ENCODE data around the gene AACS. TPM values are rescaled to one million over a fixed set of nuclear protein-coding genes. Genes with fewer than 3 reads are reported as not detected.

Gene AACS
- total RNA-seq, 1 donor = 3.8 TPM

DNA sequence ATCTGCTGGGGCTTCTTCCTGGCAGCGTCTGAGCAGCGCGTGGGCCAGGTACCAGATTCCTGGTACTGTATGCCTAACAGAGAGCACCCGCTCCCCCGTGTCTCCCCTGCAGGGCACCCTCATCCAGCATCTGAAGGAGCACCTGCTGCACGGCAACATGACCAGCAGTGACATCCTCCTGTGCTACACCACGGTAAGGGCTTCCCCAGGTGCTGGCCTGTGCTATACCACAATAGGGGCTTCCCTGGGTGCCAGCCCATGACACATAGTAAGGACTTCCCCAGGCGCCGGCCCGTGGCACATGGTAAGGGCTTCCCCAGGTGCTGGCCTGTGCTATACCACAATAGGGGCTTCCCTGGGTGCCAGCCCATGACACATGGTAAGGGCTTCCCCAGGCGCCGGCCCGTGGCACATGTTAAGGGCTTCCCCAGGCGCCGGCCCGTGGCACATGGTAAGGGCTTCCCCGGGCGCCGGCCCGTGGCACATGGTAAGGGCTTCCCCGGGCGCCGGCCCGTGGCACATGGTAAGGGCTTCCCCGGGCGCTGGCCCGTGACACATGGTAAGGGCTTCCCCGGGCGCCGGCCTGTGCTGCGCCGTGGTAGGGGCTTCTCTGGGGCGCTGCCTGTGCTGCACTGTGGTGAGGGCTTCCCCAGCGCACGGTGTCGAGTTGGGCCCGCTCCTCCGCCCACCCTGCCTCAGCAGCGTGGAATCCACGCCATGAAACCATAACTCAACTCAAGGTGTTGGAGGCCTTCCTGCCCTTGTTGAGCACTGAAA is 49.3 kb downstream of the AACS start:
- Histone ChIP-seq H3K4me3 (ENCODE audit: low read length) (no peak overlapping the region), H3K4me1 (ENCODE audit: insufficient read depth, low read length) (no peaks in the 10 kb centered on the region), H3K27me3 (ENCODE audit: insufficient read depth, low read length) (no peaks in the 10 kb centered on the region), H3K9me3 (ENCODE audit: low read depth, low read length) (no peaks in the 10 kb centered on the region)

DNA sequence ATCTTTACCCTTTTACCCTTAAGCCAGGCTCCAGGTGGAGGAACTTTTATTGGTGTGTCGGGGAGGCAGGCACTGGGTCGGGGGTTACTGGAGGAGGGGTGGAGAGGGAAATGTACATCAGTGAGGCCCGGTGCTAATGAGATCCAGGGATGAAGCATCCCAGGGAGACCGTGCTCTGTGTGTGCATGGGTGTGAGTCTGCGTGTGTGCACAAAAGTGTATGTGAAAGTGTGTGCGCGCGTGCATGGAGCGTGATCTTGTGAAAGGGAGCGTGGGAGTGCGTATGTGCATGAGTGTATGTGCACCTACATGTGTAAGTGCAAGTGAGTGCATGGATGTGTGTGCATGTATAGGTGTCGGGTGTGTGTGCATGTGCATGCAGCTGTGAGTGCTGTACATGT is 55.3 kb downstream of the AACS start:
- no peaks in the 10 kb centered on the region for H3K9me3 ChIP-seq (ENCODE audit: low read depth, low read length)
- H3K4me1 ChIP-seq (ENCODE audit: insufficient read depth, low read length) = no peaks in the 10 kb centered on the region
- no peak overlapping the region for H3K4me3 ChIP-seq (ENCODE audit: low read length)
- H3K27me3 ChIP-seq (ENCODE audit: insufficient read depth, low read length) = no peaks in the 10 kb centered on the region

DNA sequence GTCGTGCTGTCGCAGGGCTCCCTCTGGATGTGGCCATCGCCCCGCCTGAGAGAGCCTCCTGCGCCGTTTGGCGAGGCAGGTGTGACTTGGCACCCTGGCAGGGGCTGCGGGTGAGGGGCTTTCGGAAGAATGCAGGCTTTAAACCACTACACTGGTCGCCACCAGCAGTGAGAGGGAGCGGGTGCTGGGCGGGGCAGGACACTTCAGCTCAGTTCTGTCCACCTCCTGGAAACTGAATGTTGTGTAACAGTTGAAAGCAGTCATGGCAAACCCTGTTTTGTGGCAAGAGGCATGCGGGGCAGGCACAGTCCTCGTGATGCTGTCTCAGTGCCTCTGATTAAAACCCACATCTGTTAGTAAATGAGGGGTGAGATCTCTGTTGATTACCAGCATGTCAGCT is 55.9 kb downstream of the AACS start:
- H3K27me3 ChIP-seq (ENCODE audit: insufficient read depth, low read length) = no peaks in the 10 kb centered on the region
- no peaks in the 10 kb centered on the region for H3K4me1 ChIP-seq (ENCODE audit: insufficient read depth, low read length)
- no peak overlapping the region for H3K4me3 ChIP-seq (ENCODE audit: low read length)
- no peaks in the 10 kb centered on the region for H3K9me3 ChIP-seq (ENCODE audit: low read depth, low read length)

DNA sequence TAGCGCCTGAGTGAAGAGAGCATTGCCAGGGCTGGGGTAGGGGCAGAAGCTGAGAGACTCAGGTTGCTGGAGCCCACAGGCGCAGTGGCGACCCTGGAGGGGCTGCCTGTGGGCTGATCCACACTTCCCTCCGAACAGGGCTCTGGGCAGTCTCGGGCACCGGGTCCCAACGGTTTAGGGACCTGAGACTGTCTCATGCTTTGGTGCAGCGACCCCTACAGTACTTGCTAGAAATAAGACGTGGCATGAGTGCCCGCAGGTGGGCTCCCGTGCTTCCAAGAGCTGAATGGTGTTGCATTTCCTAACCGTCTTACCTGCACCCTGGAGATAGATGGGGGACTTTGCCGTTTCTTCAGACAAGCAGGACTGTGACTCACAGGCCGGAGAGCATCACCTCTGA is 57.4 kb downstream of the AACS start:
- Histone ChIP-seq H3K27me3 (ENCODE audit: insufficient read depth, low read length) (no peaks in the 10 kb centered on the region), H3K9me3 (ENCODE audit: low read depth, low read length) (no peaks in the 10 kb centered on the region), H3K4me1 (ENCODE audit: insufficient read depth, low read length) (no peaks in the 10 kb centered on the region), H3K4me3 (ENCODE audit: low read length) (no peak overlapping the region)

DNA sequence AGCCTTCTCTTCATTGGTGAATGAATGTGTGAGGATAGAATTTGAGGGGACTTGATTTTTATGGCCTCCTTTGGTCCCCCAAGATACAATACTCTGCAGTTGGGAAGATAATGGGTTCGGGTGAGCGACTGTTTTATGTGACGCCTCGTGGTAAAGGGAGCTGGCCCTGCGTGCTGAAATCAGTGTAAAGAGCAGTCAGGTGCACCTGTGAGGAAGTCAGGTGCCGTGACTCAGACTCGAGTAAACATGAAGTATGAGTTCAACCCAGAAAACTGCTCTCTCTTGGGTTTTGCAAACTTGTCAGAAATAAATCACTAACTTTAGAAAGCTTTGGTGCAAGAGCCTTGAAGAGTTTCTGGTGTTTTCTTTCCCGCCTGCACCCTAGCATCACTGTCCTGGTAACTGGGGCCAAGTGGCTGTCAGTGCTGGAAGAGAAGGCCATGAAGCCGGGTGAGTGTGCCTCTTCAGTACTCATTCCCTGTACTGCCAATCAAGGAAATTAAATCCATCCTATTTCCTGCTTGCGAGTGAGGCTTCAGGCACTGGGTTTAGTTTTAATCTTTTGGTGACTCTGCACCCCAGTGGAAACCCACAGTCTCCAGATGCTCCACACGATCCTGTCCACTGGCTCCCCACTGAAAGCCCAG is 59.2 kb downstream of the AACS start:
- Histone ChIP-seq H3K27me3 (ENCODE audit: insufficient read depth, low read length) (no peaks in the 10 kb centered on the region), H3K4me3 (ENCODE audit: low read length) (no peak overlapping the region), H3K4me1 (ENCODE audit: insufficient read depth, low read length) (no peaks in the 10 kb centered on the region), H3K9me3 (ENCODE audit: low read depth, low read length) (no peaks in the 10 kb centered on the region)

DNA sequence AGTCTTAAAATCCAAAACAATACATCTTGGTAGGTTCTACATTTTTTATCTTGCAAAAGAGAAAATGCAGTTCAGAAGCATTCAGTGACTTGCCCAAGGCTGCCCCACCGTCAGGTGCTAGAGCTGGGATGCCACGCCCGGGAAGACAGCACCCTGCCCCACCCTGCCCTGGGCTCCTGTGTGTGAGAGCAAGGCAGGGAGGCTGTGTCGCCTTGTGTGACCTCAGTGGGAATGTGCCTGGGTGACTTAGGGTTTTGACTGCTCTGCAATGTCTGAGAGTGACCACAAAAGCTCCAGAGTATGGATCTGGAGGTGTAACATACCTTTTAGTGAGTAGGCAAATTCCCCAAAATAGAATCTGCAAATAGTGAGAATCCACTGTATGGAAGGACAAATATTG is 60.0 kb downstream of the AACS start:
- Histone ChIP-seq H3K4me1 (ENCODE audit: insufficient read depth, low read length) (no peaks in the 10 kb centered on the region), H3K27me3 (ENCODE audit: insufficient read depth, low read length) (no peaks in the 10 kb centered on the region), H3K9me3 (ENCODE audit: low read depth, low read length) (no peaks in the 10 kb centered on the region), H3K4me3 (ENCODE audit: low read length) (no peak overlapping the region)

DNA sequence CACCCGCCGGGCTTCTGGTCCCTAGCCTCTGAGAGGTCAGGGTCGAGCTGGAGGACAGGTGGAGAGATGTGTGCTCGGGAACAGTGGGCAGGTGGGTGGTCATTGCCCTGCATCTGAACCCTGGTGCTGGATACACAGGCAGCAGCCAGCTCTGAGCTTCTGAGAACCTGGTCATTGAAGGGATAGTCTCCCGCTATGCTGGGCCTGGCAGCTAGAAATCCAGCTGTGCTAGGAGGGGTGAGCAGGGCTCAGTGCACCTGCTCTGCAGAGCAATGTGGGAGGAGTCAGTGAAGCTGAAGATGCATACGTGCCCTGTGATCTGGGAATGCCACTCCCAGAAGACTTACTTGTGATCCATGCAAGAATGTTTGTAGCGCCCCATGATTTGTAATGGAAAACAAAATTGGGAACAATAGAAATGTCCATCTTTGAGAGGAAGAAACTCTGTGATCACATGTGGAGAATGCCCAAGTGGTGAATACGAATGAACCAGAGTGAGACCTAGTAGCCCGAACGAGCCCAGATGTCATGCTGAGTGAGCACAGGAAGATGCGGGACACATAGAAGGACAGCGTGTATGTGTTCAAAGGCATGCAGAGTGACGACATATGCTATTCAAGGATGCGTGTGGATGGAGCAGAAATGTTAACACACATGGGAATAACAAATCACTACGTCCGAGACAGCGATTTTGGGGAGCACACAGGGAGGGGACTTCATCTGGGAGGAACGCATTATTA is 63.4 kb downstream of the AACS start:
- Histone ChIP-seq H3K4me1 (ENCODE audit: insufficient read depth, low read length) (no peaks in the 10 kb centered on the region), H3K9me3 (ENCODE audit: low read depth, low read length) (no peaks in the 10 kb centered on the region), H3K4me3 (ENCODE audit: low read length) (no peak overlapping the region), H3K27me3 (ENCODE audit: insufficient read depth, low read length) (no peaks in the 10 kb centered on the region)

DNA sequence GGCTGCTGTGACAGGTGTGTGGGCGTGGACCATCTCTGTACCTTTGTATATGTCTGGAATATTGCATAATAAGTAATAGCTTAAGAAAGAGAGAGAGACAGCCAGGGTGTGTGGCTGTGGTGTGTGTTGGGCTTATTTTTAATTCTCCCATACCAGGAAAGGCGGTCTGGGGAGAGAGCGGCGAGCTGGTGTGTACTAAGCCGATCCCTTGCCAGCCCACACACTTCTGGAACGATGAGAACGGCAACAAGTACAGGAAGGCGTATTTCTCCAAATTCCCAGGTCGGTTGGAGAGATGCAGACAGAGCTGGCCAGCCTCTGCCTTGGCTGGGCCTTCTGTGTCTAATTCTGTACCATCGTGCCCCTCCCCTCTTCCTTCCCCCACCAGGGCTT is 63.9 kb downstream of the AACS start:
- Histone ChIP-seq H3K9me3 (ENCODE audit: low read depth, low read length) (no peaks in the 10 kb centered on the region), H3K4me3 (ENCODE audit: low read length) (no peak overlapping the region), H3K27me3 (ENCODE audit: insufficient read depth, low read length) (no peaks in the 10 kb centered on the region)

DNA sequence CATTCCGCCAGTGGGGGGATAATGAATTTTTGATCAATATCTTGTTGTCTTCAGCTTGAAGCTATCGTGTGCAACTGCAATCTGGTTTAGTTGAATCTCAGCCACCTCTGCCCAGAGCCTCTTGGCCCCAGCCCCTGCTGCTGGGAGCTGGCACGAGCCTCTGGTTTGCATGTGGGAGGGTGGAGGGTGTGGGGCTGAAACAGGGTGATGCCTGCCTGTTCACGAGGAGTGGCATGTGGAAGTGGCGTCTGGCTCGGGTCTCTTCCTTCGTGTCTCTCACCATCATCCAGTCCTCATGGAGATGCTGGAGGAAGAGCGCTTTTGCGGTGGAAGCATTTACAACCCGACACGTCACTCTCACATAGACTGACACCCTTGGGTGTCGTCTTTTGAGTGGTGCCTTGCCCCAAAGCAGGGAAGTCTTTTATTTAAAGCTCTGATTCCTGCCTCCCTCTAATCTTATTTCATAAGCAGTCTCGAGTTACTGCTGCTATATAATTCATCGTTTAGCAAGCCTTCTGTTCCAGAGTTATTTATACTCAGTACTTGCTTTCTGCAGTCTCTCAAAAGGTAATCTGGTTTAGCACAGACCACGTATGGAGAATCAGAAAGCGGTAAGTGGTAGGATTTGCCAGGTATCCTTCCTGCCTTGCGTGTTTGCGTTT is 64.5 kb downstream of the AACS start:
- H3K4me1 ChIP-seq (ENCODE audit: insufficient read depth, low read length) = no peaks in the 10 kb centered on the region
- H3K9me3 ChIP-seq (ENCODE audit: low read depth, low read length) = no peaks in the 10 kb centered on the region
- H3K27me3 ChIP-seq (ENCODE audit: insufficient read depth, low read length) = no peaks in the 10 kb centered on the region
- H3K4me3 ChIP-seq (ENCODE audit: low read length) = no peak overlapping the region

More for the DNA sequence above, 63.9 kb downstream of the AACS start:
- no peaks in the 10 kb centered on the region for H3K4me1 ChIP-seq (ENCODE audit: insufficient read depth, low read length)

DNA sequence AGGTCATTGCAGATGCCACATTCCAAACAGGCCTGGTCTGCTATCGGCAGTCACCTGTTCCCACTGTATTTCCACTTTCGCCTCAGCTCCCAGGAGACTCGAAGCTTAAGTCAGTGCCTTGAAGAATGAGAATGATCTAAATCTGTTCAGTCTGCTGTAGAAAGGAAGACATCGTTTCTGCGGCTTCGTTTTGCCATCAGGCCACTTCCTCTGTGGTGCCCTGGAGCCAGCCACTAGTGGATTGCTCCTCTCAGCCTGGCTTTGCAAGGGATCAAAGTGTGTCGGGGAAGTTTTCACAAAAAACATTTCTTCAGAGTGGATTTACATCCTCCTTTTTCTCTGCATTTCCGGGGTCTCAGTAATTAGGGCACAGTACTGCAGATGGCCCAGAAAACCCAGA is 66.7 kb downstream of the AACS start:
- H3K4me1 ChIP-seq (ENCODE audit: insufficient read depth, low read length) = no peaks in the 10 kb centered on the region
- H3K4me3 ChIP-seq (ENCODE audit: low read length) = no peak overlapping the region
- H3K27me3 ChIP-seq (ENCODE audit: insufficient read depth, low read length) = no peaks in the 10 kb centered on the region
- no peaks in the 10 kb centered on the region for H3K9me3 ChIP-seq (ENCODE audit: low read depth, low read length)

DNA sequence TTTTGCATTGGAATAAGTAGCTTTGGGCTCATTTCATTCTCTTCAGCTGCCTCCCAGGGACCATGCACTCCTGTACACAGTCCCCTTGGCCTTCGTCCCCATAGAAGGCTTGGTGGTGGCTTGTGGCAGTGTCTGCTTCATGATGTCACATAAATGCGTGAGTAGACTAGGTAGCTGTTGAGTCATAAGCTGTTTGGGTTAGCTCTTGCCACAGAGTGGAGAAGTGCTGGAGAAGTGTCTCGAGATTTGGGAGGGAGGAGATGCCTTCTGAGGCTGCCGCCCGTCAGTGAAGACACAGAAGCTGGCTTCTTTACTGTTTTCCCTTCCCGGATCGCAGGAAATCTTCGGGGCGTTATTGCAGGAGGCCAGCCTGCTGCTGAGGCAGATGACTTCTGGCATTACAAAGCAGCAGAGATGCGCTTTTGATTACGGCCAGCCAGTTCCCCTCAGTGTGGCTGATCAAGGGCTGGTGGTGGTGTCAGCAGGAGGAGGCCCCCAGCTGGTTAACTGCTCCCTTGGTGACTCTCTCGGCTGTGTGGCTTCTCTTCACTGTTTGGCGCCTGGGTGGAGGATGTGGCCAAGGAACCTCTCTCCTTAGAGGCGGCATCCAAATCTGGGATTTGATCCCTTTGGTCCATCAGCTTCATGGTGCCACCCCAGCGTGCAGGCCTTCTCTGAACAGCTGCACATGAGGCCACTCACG is 67.6 kb downstream of the AACS start:
- Histone ChIP-seq H3K9me3 (ENCODE audit: low read depth, low read length) (no peaks in the 10 kb centered on the region), H3K27me3 (ENCODE audit: insufficient read depth, low read length) (no peaks in the 10 kb centered on the region), H3K4me3 (ENCODE audit: low read length) (no peak overlapping the region), H3K4me1 (ENCODE audit: insufficient read depth, low read length) (no peaks in the 10 kb centered on the region)

DNA sequence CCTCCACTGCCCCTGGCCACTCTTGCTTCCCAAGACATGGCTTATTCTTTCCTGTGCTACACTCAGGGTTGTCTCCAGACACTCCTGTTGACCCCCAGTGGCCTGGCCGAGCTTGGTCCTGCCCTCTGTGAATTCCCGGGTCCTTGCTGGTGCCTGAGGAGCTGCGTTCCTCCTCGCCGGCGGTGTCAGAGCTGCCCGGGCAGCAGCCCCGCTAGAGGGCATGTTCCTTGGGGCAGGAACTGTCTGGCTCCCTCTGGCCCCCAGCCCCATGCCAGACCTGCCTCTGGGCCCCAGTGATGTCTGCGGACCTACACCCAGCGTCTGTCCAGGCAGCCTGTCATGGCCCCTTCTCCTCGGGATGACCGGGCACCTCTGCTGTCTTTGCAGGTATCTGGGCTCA is 68.4 kb downstream of the AACS start:
- no peak overlapping the region for H3K4me3 ChIP-seq (ENCODE audit: low read length)
- no peaks in the 10 kb centered on the region for H3K9me3 ChIP-seq (ENCODE audit: low read depth, low read length)
- no peaks in the 10 kb centered on the region for H3K4me1 ChIP-seq (ENCODE audit: insufficient read depth, low read length)
- no peaks in the 10 kb centered on the region for H3K27me3 ChIP-seq (ENCODE audit: insufficient read depth, low read length)

DNA sequence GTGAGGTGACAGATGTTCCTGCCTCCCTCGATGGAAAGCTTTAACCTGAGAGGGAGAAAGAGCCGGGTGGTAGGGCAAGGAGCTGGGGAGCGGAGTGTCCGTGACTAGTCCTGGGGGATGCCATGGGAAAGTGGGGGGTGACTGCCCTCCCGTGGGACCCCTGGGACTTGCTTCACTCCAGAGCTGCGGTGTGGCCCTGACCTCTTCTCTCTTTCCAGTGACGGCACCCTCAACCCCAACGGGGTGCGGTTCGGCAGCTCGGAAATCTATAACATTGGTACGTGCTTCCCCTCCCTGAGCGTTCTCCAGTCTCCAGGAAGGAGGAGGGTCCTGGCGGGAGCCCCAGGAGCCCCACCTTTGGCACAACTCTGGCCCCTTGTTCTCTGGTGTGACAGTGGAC is 69.3 kb downstream of the AACS start:
- no peaks in the 10 kb centered on the region for H3K27me3 ChIP-seq (ENCODE audit: insufficient read depth, low read length)
- no peak overlapping the region for H3K4me3 ChIP-seq (ENCODE audit: low read length)
- H3K9me3 ChIP-seq (ENCODE audit: low read depth, low read length) = no peaks in the 10 kb centered on the region
- no peaks in the 10 kb centered on the region for H3K4me1 ChIP-seq (ENCODE audit: insufficient read depth, low read length)

DNA sequence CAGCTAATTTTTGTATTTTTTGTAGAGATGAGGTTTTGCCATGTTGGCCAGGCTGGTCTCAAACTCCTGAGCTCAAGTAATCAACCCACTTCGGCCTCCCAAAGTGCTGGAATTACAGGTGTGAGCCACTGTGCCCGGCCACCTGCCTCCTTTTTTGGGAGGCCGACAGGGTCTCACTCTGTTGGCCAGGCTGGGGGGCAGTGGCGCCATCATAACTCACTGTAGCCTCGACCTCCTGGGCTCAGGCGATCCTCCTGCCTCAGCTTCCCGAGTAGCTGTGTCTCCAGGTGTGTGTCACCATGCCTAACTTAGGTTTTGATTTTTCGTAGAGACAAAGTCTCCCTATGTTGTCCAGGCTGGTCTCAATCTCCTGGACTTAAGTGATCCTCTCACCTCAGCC is 70.7 kb downstream of the AACS start:
- H3K4me3 ChIP-seq (ENCODE audit: low read length) = no peak overlapping the region
- H3K4me1 ChIP-seq (ENCODE audit: insufficient read depth, low read length) = no peaks in the 10 kb centered on the region
- H3K27me3 ChIP-seq (ENCODE audit: insufficient read depth, low read length) = no peaks in the 10 kb centered on the region
- no peaks in the 10 kb centered on the region for H3K9me3 ChIP-seq (ENCODE audit: low read depth, low read length)

DNA sequence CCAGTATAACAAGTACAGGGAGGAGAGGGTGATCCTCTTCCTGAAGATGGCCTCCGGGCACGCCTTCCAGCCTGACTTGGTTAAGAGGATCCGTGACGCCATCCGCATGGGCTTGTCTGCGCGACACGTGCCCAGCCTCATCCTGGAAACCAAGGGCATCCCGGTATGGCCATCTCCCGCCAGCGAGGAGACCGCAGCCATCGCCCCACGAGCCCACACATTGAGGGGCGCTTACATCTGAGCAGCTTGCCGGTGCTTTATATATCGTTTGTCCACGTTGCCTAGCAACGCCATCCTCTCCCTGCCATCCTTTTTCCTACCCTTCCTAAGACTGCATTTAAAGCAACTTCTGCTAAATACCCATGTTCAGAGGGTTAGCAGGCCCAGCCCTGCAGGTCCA is 71.5 kb downstream of the AACS start:
- no peaks in the 10 kb centered on the region for H3K27me3 ChIP-seq (ENCODE audit: insufficient read depth, low read length)
- H3K4me3 ChIP-seq (ENCODE audit: low read length) = no peak overlapping the region
- H3K4me1 ChIP-seq (ENCODE audit: insufficient read depth, low read length) = no peaks in the 10 kb centered on the region
- H3K9me3 ChIP-seq (ENCODE audit: low read depth, low read length) = no peaks in the 10 kb centered on the region
